ENCODE results near the gene DAZAP1.

- TF ChIP-seq YY1 (IDR thresholded peaks at IDR 0.05) (no peak), EGR1 (IDR thresholded peaks at IDR 0.05; ENCODE audit: low read depth in 2 of 2) (no peak), CTCF (IDR thresholded peaks at IDR 0.05; ENCODE audit: low read depth, low read length, missing input control) (no peak), ZBTB33 (IDR thresholded peaks at IDR 0.05) (no peak), SP1 (IDR thresholded peaks at IDR 0.05) (no peak), HNF4A (conservative IDR thresholded peaks at IDR 0.05) (peak in 1 of 2 donors; percentile 34), JUND (IDR thresholded peaks at IDR 0.05) (no peak), GABPA (IDR thresholded peaks at IDR 0.05 in 1 of 2, conservative IDR thresholded peaks at IDR 0.05 in 1 of 2) (no peak)
Observed at GRCh38 chr19:1396768-1397679, 10.4 kb upstream of the DAZAP1 start.
